Fibroblast of mammary gland (primary cell): Measurements from ENCODE around the gene C9orf50.

Source experiments
- DNase-seq: peaks from one replicate; pipeline ENCODE4 v3.0.0-alpha.2; 2010; ENCODE audit warnings: low read depth
- H3K4me3 ChIP-seq: 2 replicates; pipeline ENCODE4 v1.5.1; 2011; ENCODE audit warnings: low read depth, mild to moderate bottlenecking, low read length, moderate library complexity; ENCODE audit not compliant: control insufficient read depth
- CTCF ChIP-seq: conservative IDR thresholded peaks from 2 replicates; pipeline ENCODE4 v1.5.1; 2011; ENCODE audit warnings: low read depth, low read length, inconsistent platforms; ENCODE audit not compliant: control insufficient read depth, insufficient read depth

C9orf50 gene

DNA sequence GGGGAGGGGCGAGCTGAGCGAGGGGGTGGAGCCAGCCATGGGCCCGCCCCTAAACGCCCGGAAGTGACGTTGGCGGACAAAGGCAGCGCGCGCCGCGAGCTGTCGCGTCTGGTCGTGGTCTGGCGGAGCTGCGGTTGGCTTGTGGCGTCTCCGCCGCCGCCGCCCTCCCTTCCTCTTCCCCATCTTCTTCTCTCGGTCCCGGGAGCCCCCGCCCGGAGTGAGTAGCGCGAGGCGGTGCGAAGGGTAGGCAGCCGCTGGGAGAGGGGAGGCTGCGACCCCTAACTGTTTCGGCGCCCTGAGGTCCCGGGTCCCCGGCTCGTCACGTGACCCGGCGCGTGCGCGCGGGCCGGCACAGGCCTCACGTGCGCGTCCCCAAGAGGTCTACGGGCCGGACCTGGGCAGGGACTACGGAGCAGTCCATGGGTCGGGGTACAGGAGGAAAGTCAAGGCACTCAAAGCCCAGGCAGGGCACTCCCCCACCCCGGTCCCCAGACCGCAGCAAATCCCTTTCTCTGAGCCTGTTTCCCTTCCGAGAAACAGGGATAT, 5.3 kb upstream of the C9orf50 start, which contains the start of gene NTMT1:
NTMT1 (plus strand) TSS at position 85 of the 546 bp plus-strand sequence. CDS start 6,541 bp downstream, outside the sequence.
- TF ChIP-seq CTCF: no peak
- DNase-seq: peak; percentile 79
- H3K4me3 ChIP-seq: peak within 1 kb of the TSS; percentile 87

DNA sequence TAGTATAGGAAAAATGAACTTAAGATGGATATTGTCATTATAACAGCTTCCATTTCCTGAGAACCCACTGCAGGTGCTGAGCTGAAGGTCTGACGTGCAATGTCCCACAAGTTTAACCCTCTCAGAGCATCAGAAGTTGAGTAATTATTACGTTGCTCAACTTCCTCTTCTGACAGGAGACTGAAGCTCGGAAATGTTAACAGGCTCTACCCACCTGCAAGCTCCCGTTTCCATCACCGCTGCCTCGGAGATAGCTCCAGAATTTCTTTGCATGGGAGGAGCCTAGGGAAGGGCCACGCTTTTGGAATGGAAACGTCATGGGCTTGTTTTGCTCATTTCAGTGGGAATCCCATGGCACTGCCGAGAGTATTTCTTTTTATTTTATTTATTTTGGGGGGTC, 4.0 kb upstream of the C9orf50 start:
- H3K4me3 ChIP-seq: no peak overlapping the region
- peak; percentile 41 for DNase-seq

DNA sequence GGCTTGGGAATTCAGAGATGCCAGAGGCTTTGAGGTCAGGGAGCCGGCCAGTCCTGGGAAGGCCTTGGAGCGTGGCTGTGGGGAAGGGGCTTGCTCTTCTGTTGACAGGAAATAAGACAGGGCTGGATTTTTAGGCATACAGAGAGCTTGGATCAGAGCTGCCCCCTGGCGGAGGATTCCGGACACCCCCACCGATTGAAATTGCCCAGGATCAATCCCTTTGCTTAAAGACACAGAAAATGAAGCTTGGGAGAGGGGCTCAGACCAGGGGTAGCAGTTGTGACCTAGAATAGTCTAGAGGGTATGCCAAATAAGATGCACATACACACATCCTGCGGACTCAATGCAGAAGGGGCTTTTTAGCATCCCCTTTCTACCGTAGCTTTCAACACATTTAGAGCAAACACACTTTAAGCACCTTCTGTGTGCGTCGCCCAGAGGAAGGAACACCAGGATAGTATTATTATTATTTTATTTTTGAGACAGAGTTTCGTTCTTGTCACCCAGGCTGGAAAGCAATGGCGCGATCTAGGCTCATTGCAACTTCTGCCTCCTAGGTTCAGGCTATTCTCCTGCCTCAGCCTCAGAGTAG, 3.4 kb upstream of the C9orf50 start:
- no peak overlapping the region for H3K4me3 ChIP-seq
- TF ChIP-seq CTCF: peak; percentile 84
- peak; percentile 60 for DNase-seq

More for the DNA sequence above, 4.0 kb upstream of the C9orf50 start:
- no peak for TF ChIP-seq CTCF

- peak; percentile 70 for DNase-seq
- no peak overlapping the region for H3K4me3 ChIP-seq
- TF ChIP-seq CTCF: no peak
These were observed 2.4 kb upstream of the C9orf50 start for GRCh38 chr9:129623331-129623730.

DNA sequence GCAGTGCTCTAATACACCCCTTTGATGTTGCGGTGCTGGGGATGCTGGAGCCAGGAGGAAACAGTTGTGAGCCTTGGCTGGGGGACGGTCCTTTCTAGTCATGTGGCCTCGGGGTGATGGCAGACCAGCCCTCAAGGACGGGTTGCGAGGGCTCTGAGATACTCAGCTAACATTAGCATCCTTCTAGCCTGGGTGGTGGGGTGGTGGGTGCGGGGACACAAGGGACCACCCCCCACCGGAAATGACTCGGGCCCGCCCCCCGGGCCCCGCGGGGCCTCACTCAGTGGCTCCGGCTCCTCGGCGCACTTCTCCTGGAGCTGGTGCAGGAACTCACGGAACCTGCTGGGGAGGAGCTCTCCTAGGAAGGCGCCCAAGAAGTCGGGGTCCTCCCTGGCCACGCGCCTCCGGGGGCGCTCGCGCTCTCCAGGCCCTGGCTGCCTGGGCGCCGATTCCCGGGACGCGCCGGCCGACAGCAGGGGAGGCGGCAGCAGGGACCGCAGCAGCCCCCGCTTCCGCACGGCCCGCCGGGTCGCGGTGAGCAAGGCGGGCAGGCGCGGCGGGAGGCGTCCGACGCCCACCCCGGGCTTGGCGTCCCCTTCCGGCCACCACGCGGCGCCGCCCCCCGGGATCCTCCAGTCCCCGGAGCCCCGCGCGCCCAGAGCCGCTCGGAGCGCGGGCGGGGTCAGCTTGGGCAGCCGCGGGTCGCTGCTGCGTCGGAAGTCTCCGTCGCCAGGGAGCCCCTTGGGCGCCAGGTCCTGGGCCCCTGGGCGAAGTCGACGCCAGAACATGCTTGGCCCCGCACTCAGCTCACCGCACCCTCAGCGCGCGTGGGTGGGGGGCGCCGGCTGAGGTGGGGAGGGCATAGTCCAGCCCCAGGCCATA, 873 bp downstream of the C9orf50 start:
- no peak for DNase-seq
- H3K4me3 ChIP-seq: peak overlapping the region; percentile 35
- no peak for TF ChIP-seq CTCF

DNA sequence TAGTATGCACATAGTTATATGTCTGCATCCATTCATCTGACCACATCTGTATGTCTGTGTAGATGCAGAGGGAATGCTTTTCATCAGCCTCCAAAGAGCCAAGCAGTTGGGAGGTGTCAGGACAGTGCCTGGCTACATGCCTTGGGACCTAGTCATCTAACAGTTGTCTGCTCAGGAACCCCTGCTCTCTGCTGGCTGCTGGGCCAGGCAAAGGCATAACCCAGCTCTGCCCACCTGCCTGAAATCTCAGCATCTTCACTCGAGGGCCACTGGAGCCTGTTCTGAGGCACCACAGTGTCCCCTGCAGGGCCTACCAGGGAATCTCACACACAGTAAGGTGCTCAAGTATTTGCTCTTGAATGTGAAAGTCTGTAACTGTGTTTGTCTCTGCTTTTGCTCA, 3.7 kb downstream of the C9orf50 start:
- TF ChIP-seq CTCF: peak; percentile 76

More for the DNA sequence above, 3.7 kb downstream of the C9orf50 start:
- DNase-seq: peak; percentile 65
- H3K4me3 ChIP-seq: no peak overlapping the region
